NCI-H1092 treated with DMSO at 0.1 percent for 48 hours (cell line): Measurements from ENCODE around the gene PAM.
"Not testable (repeated sequence)": the region's sequence is repeated elsewhere in the genome, so short reads cannot be mapped to it uniquely, and the experiment has no call there.

ENCODE experiments used
- DNase-seq: peaks from one replicate; lab custom pipeline; 2025; lab: John Stamatoyannopoulos, UW

PAM gene

GRCh38 chr5:103000089-103000488 is 245.0 kb downstream of the PAM start:
- DNase-seq = no peak

GRCh38 chr5:103003872-103004271 is 248.8 kb downstream of the PAM start:
- DNase-seq = no peak

- DNase-seq = no peak
These were observed 250.2 kb downstream of the PAM start for GRCh38 chr5:103005276-103005675.

GRCh38 chr5:103006921-103007320 is 251.8 kb downstream of the PAM start:
- no peak for DNase-seq

- DNase-seq = no peak
These were observed 255.1 kb downstream of the PAM start for GRCh38 chr5:103010168-103010567.

GRCh38 chr5:103013933-103014552 is 258.9 kb downstream of the PAM start:
- DNase-seq = no peak

- no peak for DNase-seq
These were observed 259.9 kb downstream of the PAM start for GRCh38 chr5:103014983-103015382.

- DNase-seq = no peak
These were observed 261.1 kb downstream of the PAM start for GRCh38 chr5:103016167-103016566.

GRCh38 chr5:103019804-103020203 is 264.7 kb downstream of the PAM start:
- no peak for DNase-seq

GRCh38 chr5:103021314-103021713 is 266.2 kb downstream of the PAM start:
- no peak for DNase-seq

- DNase-seq = no peak
These were observed 272.2 kb downstream of the PAM start for GRCh38 chr5:103027267-103027666.

- no peak for DNase-seq
These were observed 276.5 kb downstream of the PAM start for GRCh38 chr5:103031607-103032006.

- no peak for DNase-seq
These were observed 278.6 kb downstream of the PAM start for GRCh38 chr5:103033696-103034095.

- DNase-seq = no peak
These were observed 279.7 kb downstream of the PAM start for GRCh38 chr5:103034662-103035392.

GRCh38 chr5:103035701-103036100 is 280.6 kb downstream of the PAM start:
- DNase-seq = no peak

- DNase-seq = no peak
These were observed 281.5 kb downstream of the PAM start for GRCh38 chr5:103036601-103037000.

- no peak for DNase-seq
These were observed 282.8 kb downstream of the PAM start for GRCh38 chr5:103037673-103038455.

- DNase-seq = peak; percentile 58
These were observed 286.1 kb downstream of the PAM start for GRCh38 chr5:103041071-103041676.

GRCh38 chr5:103046706-103047105 is 291.6 kb downstream of the PAM start:
- not testable (repeated sequence) for DNase-seq

GRCh38 chr5:103057208-103058130 is 302.4 kb downstream of the PAM start:
- DNase-seq = no peak

GRCh38 chr5:103059525-103059924 is 304.4 kb downstream of the PAM start:
- no peak for DNase-seq
